CD4-positive, alpha-beta T cell treated with Interleukin-17A for 4 hours (primary cell): ENCODE results near the gene PPT1.

Experiments
- DNase-seq: peaks from one replicate; pipeline ENCODE4 v3.0.0-alpha.2; 2020; ENCODE audit warnings: mixed read lengths

The PPT1 gene

GRCh38 chr1:40096977-40097782 lies at the start of gene PPT1:
Gene PPT1, minus strand, starts transcription at chr1:40097252. Its CDS starts 14 bp downstream, at chr1:40097238.
- DNase-seq: peak; percentile 85

DNA sequence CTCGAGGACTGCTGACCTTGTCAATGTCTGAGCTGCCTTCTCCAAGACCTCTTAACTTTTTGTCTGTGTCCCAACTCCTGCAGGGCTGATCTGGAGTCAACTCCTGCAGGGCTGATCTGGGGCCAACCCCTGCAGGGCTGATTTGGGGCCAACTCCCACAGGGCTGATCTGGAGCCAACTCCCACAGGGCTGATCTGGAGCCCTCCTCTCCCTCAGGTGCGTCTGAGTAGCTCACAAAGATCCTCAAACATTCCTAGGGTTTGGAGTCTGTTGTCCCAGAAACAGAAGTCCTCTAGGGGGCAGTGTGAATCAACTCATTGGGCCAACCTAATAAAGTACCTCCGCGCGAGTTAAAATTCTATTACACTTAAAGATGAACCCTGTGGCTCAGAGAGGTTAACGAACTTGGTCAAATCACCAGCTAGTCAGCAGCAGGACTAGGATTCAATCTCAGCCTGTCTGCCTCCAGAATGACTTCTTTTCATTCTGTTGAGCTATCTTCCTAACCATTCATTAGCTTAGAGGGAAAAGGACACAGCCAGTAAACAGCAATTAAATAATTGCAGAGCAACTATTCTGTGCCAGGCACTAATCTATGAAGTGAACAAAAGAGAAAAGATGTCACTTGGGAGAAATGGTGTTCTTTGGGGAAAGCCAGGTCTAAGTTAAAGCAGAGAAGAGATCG lies 47.0 kb upstream of the PPT1 start:
- DNase-seq: peak; percentile 68

GRCh38 chr1:40141878-40142535 lies 45.0 kb upstream of the PPT1 start:
- no peak for DNase-seq

GRCh38 chr1:40140211-40140973 lies 43.3 kb upstream of the PPT1 start:
- DNase-seq: no peak

GRCh38 chr1:40133839-40134238 lies 36.8 kb upstream of the PPT1 start:
- no peak for DNase-seq

DNA sequence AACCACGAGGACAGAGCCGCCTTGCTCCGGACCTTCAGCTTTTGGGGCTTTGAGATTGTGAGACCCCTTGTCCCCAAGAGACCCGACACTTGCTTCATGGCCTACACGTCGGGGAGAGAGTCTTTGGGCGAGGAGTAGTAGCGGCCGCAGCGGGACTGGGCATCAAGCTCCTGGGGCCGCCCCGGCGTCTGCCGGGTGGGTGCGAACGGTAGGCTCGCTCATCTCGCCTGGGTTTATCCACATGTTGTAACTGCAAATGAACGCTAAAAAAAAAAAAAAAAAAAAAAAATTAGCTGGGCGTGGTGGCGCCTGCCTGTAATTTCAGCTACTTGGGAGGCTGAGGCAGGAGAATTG lies 36.2 kb upstream of the PPT1 start:
- no peak for DNase-seq

DNA sequence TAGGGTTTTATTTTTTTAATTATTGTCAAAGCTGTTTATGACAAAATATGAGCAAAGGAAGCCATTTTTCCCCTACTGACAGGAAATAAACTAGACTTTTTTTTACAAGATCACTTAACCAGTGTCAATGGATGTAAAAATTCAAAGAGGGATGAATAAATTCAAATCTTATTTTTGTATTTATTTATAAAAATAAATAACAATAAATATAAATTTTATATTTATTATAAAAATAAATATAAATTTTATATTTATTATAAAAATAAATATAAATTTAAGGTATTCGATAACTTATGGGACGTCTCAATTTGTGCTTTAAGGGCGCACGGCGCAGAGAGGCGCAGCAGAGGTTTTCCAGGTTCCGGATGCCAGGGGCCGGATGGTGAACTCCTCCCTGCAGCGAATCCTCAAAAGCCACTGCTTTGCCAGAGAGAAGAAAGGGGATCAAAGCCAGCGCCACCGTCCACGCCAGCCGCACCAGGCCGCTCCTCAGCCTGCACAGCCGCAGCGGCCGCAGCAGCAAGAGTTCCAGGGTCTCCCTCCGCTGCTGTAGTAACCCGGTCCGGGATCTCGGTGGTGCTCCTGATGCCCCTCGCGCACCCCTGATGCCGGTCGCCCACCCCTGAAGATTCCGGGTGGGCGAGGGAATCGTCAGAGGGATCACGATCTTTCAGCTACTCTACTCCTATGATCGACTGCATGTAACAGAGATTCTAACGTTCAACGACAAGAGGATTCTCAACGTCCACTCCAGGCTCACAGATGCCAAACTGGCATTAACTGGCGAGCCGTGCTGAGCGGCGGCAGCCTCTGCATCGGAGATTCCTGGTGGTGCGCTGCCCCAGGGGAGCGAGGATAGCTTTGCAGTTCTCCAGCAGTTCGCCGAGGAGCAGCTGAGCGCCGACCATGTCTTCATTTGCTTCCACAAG lies 35.6 kb upstream of the PPT1 start:
- no peak for DNase-seq

DNA sequence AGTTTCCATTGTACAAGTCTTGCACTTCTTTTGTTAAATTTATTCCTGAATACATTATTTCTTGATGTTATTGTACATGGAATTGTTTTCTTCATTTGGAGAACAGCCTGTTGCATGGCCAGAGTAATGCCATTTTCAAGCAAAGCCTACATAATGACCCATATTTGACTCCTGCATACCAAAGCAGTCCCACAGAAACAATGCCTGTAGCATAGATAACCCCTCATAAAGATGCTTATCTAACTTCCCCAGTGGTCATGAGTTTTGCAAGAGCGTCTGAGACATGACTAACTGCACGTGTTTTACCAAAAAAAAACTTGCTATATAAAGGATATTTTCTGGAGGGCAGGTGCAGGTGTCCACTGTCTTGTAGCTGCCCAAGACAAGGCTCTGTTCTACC lies 33.8 kb upstream of the PPT1 start:
- no peak for DNase-seq

- DNase-seq: no peak
Measured at GRCh38 chr1:40122855-40123254, 25.8 kb upstream of the PPT1 start.

GRCh38 chr1:40120128-40120527 lies 23.1 kb upstream of the PPT1 start:
- no peak for DNase-seq

- DNase-seq: no peak
Measured at GRCh38 chr1:40114400-40114799, 17.3 kb upstream of the PPT1 start.

GRCh38 chr1:40110389-40110788 lies 13.3 kb upstream of the PPT1 start:
- no peak for DNase-seq

DNA sequence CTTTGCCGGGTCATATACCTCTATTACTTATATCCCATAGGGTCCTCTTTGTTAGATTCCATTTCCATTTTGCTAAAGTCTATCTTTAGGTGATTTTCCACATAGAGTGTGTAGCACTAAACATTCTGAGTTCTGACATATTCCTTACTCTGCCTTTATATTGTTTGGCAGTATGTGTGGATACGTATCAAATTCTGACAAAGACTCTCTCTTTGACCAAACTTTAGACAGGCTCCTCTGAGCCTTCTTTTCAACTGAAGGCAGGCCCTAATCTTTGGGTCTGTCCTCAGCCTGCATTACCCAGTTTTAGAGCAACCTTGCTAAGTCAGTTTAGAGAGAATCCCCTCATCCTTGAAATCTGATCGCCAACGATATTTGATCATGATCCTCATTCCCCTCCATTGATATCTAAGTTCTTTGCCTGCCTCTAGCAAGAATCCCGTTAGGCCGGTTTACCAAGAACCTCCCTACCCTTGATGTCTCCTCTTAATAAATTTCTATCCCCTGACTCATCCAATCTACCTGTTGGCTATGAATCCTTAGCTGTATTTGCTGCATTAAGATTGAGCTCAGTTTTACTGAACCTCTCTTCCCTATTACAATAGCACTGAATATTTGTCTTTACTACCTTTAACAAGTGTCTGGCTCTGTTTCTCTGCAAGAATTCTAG lies 10.4 kb upstream of the PPT1 start:
- no peak for DNase-seq

GRCh38 chr1:40105028-40105427 lies 8.0 kb upstream of the PPT1 start:
- no peak for DNase-seq

GRCh38 chr1:40102896-40103295 lies 5.8 kb upstream of the PPT1 start:
- no peak for DNase-seq

- DNase-seq: no peak
Measured at GRCh38 chr1:40102038-40102437, 5.0 kb upstream of the PPT1 start.

GRCh38 chr1:40096646-40096976 lies 441 bp downstream of the PPT1 start:
- DNase-seq: no peak

- DNase-seq: no peak
Measured at GRCh38 chr1:40095806-40096205, 1.2 kb downstream of the PPT1 start.

GRCh38 chr1:40094466-40095110 lies 2.5 kb downstream of the PPT1 start:
- DNase-seq: no peak

DNA sequence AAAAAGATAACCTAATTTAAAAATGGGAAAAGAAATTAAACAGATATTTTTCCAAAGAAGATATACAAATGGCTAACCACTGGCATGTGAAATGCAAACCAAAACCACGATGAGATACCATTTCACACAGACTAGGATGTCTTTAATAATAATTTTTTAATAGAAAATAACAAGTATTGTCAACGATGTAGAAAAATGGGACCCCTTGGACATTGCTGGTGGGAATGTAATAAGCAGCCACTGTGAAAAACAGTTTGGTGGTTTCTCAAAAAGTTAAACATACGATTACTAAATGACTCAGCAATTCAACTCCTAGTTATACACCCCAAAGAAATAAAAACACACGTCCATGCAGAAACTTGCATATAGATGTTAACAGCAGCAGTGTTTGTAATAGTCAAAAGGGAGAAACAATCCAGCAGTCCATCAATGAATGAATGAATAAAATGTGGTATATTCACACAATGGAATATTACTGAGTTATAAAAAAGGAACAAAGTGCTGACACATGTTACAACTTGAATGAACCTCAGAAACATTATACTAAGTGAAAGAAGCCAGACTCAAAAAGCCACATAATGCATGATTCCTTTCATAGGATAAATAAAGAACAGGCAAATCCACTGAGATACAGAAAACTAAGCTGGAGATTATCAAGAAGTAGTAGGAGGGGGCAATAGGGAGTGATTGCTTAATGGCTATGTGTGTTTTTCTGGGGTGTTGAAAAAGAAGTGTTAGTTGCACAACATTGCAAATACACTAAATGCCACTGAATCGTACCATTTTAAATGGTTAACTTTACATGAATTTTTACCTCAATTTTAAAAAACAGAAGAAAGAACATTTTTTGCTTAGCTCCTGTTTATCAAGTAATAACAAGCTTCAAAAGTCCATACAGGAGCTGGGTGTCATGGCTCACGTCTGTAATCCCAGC lies 4.1 kb downstream of the PPT1 start:
- no peak for DNase-seq
